D721Med (cell line): Measurements from ENCODE around the gene KPNA4.
"Not testable (repeated sequence)": the region's sequence is repeated elsewhere in the genome, so short reads cannot be mapped to it uniquely, and the experiment has no call there.

Experiments
- DNase-seq: peaks from one replicate; pipeline ENCODE4 v3.0.0; 2011; ENCODE audit warnings: low spot score; ENCODE audit not compliant: insufficient read length
- FAIRE-seq: peaks from 2 replicates; lab custom pipeline; 2011; peaks lifted over from hg19 to GRCh38; lab: Jason Lieb, UNC
- CTCF ChIP-seq: IDR thresholded peaks from 2 replicates; pipeline ENCODE4 v1.5.1; 2012; ENCODE audit warnings: mild to moderate bottlenecking, control low read depth; ENCODE audit not compliant: insufficient read depth; ENCODE audit errors: missing control alignments

KPNA4 gene

GRCh38 chr3:160583451-160583850 lies 18.1 kb upstream of the KPNA4 start:
- no peak for TF ChIP-seq CTCF
- FAIRE-seq, result no peak
- DNase-seq, result no peak

DNA sequence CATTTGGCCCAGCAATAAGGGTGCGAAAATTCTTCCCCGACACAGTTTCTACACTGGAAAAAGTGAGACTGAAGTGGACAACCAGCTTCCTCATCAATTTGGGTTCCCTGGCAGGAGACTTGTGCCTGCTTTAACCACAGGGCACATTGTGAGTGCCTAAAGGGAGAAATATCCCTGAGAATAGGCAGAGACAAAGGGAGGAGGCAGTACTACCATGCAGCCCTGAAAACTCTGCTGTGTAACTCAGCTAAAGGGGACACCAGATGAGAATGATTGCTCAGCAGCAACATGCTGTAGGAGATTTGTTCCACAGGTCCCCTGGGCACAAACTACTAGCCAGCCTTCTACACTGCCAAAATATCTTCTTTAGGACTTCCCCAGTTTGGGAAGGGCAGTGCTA lies 15.6 kb upstream of the KPNA4 start:
- DNase-seq (no peak), FAIRE-seq (no peak)
- TF ChIP-seq CTCF, result no peak

DNA sequence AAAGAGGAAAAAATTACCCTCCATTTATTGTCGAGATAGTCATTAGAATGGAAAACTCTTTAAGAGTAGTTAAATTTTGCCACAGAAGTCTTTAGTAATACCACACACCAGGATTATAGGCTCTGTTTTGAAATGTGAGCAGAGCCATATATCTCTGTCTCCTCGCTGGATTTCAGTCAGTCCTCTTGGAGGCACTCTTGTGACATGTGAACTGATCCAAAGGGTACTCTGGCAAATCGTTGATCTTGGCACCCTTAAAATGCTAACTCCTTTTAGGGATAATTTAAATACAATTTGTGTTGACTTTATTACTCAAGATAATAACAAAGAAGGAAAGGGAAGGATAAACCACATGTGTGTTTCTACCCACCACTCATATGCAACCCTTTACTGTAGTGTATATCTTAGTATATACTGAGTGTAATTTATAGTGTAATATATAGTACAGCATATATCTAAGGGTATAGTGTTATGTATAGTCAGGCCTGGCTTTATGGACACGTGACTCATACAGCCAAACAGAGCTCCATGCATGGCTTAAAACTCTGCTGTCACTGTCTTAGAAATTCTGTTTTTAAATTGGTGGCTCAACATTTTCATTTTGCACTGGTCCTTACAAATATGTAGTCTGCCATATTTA lies 12.3 kb upstream of the KPNA4 start:
- TF ChIP-seq CTCF, result peak; percentile 21
- no peak for FAIRE-seq
- no peak for DNase-seq

- no peak for FAIRE-seq
Measured at GRCh38 chr3:160577093-160577492, 11.7 kb upstream of the KPNA4 start.

GRCh38 chr3:160576621-160577020 lies 11.2 kb upstream of the KPNA4 start:
- FAIRE-seq, result no peak

More at GRCh38 chr3:160577093-160577492, 11.7 kb upstream of the KPNA4 start:
- no peak for TF ChIP-seq CTCF
- DNase-seq, result no peak

DNA sequence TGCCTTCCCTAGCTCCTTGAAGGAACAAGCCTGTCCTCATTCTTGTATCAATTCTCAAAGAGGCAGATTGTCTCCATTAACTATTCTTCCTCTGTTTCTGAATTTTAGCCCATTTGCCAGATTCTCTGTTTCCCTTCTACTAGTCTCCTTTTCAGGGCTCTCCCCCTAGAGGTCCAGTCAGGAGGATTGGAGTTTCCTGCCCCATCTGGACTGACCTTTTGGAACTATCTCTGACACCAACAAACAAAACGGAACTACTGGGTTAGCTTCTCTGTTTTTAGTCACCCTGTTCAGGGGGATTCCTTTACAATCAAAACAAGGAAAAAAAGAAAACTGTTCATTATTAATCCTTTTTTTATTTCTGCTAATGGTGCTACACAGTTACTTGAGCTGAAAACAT lies 10.2 kb upstream of the KPNA4 start:
- no peak for TF ChIP-seq CTCF
- no peak for FAIRE-seq

More at GRCh38 chr3:160576621-160577020, 11.2 kb upstream of the KPNA4 start:
- DNase-seq, result no peak
- TF ChIP-seq CTCF, result no peak

GRCh38 chr3:160574636-160575035 lies 9.3 kb upstream of the KPNA4 start:
- DNase-seq (no peak), FAIRE-seq (no peak)
- no peak for TF ChIP-seq CTCF

More for the DNA sequence above, 10.2 kb upstream of the KPNA4 start:
- DNase-seq, result no peak

DNA sequence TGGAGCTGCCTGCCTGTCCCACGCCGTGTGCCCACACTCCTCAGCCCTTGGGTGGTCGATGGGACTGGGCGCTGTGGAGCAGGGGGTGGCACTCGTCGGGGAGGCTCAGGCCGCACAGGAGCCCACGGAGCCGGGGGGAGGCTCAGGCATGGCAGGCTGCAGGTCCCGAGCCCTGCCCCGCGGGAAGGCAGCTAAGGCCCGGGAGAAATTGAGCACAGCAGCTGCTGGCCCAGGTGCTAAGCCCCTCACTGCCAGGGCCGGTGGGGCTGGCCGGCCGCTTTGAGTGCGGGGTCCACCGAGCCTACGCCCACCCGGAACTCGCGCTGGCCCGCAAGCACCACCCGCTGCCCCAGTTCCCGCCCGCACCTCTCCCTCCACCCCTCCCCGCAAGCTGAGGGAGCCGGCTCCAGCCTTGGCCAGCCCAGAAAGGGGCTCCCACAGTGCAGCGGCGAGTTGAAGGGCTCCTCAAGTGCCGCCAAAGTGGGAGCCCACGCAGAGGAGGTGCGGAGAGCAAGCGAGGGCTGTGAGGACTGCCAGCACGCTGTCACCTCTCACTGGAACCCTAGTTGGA lies 8.7 kb upstream of the KPNA4 start:
- not testable (repeated sequence) for FAIRE-seq, DNase-seq
